K562 (cell line): ENCODE data around the gene FXYD4. TPM values are rescaled to one million over a fixed set of nuclear protein-coding genes. Genes with fewer than 3 reads are reported as not detected.
A peak's percentile ranks its signal among the peaks of the same experiment; 100 is the strongest.

Source experiments
- ETV1 ChIP-seq: fragments of 450-650 bp; conservative IDR thresholded peaks from 2 replicates; pipeline ENCODE4 v1.6.1; 2016; ENCODE audit warnings: missing genetic modification characterization, control low read depth, low read depth, missing compliant biosample characterization
- HDAC1 ChIP-seq, 2 experiments: fragments of 450-650 bp; IDR thresholded peaks; 2 replicates each; pipeline ENCODE4 v1.6.1; 2016 to 2017; ENCODE audit warnings: inconsistent platforms in 1 of 2, mild to moderate bottlenecking in 1 of 2, moderate library complexity in 1 of 2
- HLTF ChIP-seq: fragments of 450-650 bp; IDR thresholded peaks from 2 replicates; pipeline ENCODE4 v1.6.1; 2016
- IFI16 ChIP-seq: fragments of 250-450 bp; sonication (Bioruptor Pico); IDR thresholded peaks from 2 replicates; pipeline ENCODE4 v2.1.2; 2022; ENCODE audit warnings: mild to moderate bottlenecking, inconsistent platforms
- LARP7 ChIP-seq: fragments of 450-650 bp; IDR thresholded peaks from 2 replicates; pipeline ENCODE4 v1.6.1; 2016
- NCOR1 ChIP-seq: fragments of 450-650 bp; IDR thresholded peaks from 2 replicates; pipeline ENCODE4 v1.6.1; 2016; ENCODE audit warnings: mild to moderate bottlenecking, moderate library complexity
- POLR2G ChIP-seq: fragments of 200-400 bp; formaldehyde crosslinking; IDR thresholded peaks from 2 replicates; pipeline ENCODE4 v1.6.1; 2017; ENCODE audit warnings: low read depth, mild to moderate bottlenecking, antibody characterized with exemption, low read length, moderate library complexity
- SRSF7 ChIP-seq: fragments of 200-400 bp; formaldehyde crosslinking; optimal IDR thresholded peaks from 2 replicates; pipeline ENCODE3; 2017; ENCODE audit warnings: mild to moderate bottlenecking, low read depth, low read length
- TAF1 ChIP-seq: IDR thresholded peaks from 2 replicates; pipeline ENCODE4 v1.6.1; 2011; ENCODE audit warnings: mild to moderate bottlenecking, low read length, moderate library complexity; ENCODE audit not compliant: insufficient read depth, control insufficient read depth, severe bottlenecking; ENCODE audit errors: extremely low read depth
- ZNF696 ChIP-seq: fragments of 250-450 bp; sonication (Bioruptor Pico); conservative IDR thresholded peaks from 2 replicates; pipeline ENCODE4 v1.4.0; 2020; ENCODE audit warnings: mild to moderate bottlenecking, moderate library complexity
- ZNF785 ChIP-seq: fragments of 250-450 bp; sonication (Bioruptor Pico); IDR thresholded peaks from 2 replicates; pipeline ENCODE4 v1.4.0; 2020; ENCODE audit warnings: mild to moderate bottlenecking
- polyA plus RNA-seq, 8 experiments: library from polyadenylated mRNA; depleted of rRNA in 4 of 8; stranded (reverse) in 5 of 8; unstranded in 3 of 8; fragments of >200 nt; fragmentation: Nextera tagmentation in 2 of 8; fragmentation: Illumina TruSeq in 1 of 8; extraction: Ambion mirVana in 2 of 8; extraction: Trizol in 1 of 8; gene quantifications; 2 replicates each; pipeline versions ENCODE4 v1.2.1 to v1.2.3, GENCODE V29; 2011 to 2014; ENCODE audit warnings: inconsistent platforms in 1 of 8, missing spikeins in 1 of 8
- total RNA-seq, 7 experiments: library from RNA; depleted of rRNA in 6 of 7; stranded (reverse); fragments of >200 nt in 6 of 7; fragmentation: Illumina TruSeq in 2 of 7; extraction: Trizol in 2 of 7; gene quantifications; 2 replicates each; pipeline versions ENCODE4 v1.2.1 to v1.2.3, GENCODE V29; 2011 to 2021; ENCODE audit warnings: low replicate concordance in 1 of 7
- TF ChIP-seq, protein P1 (sequence below): fragments of 250-450 bp; sonication (Bioruptor Pico); IDR thresholded peaks from 2 replicates; pipeline ENCODE4 v1.6.1; 2021; ENCODE audit warnings: mild to moderate bottlenecking
- TF ChIP-seq, protein P2 (sequence below): fragments of 250-450 bp; sonication (Bioruptor Pico); IDR thresholded peaks from 2 replicates; pipeline ENCODE4 v1.4.0; 2020
- TF ChIP-seq, protein P3 (sequence below): fragments of 200-400 bp; formaldehyde crosslinking; IDR thresholded peaks from 2 replicates; pipeline ENCODE4 v1.6.1; 2017; ENCODE audit warnings: mild to moderate bottlenecking, low read depth, low read length, moderate library complexity
- TF ChIP-seq, protein P4 (sequence below): fragments of 250-450 bp; sonication (Bioruptor Pico); IDR thresholded peaks from 2 replicates; pipeline ENCODE4 v1.8.0; 2021; ENCODE audit warnings: mild to moderate bottlenecking, moderate library complexity
- TF ChIP-seq, protein P5 (sequence below): sonication (generic); formaldehyde crosslinking; IDR thresholded peaks from 2 replicates; pipeline ENCODE4 v1.8.1; 2022; ENCODE audit warnings: missing genetic modification reagents
- TF ChIP-seq, protein P6 (sequence below): fragments of 450-650 bp; IDR thresholded peaks from 2 replicates; pipeline ENCODE4 v1.6.1; 2016

The FXYD4 gene
- total and polyA plus RNA-seq, 9 of the 15 experiments (the other 6 are each of a cell fraction or from before 2014, with no cell fraction given), result not detected

GRCh38 chr10:43407576-43408330 is 36.3 kb downstream of the FXYD4 start (continued):
- TF ChIP-seq ZNF785 (no peak), LARP7 (peak; percentile 84; the same call in 1 of the 2 replicates), IFI16 (CRISPR knock-in tag) (no peak), HLTF (peak; percentile 51; the same call in 1 of the 2 replicates), HDAC1 (IDR thresholded peaks at IDR 0.05) (peak in 1 of 2 experiments; percentile 78; a peak in 2 of 4 replicates), TAF1 (peak; percentile 95), NCOR1 (no peak), ZNF696 (CRISPR knock-in tag) (no peak), ETV1 (tag) (peak; percentile 34; the same call in 1 of the 2 replicates), POLR2G (peak; percentile 89), SRSF7 (no peak)
- TF ChIP-seq, protein P1, sequence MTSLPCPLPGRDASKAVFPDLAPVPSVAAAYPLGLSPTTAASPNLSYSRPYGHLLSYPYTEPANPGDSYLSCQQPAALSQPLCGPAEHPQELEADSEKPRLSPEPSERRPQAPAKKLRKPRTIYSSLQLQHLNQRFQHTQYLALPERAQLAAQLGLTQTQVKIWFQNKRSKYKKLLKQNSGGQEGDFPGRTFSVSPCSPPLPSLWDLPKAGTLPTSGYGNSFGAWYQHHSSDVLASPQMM (CRISPR knock-in tag), result no peak
- TF ChIP-seq, protein P2, sequence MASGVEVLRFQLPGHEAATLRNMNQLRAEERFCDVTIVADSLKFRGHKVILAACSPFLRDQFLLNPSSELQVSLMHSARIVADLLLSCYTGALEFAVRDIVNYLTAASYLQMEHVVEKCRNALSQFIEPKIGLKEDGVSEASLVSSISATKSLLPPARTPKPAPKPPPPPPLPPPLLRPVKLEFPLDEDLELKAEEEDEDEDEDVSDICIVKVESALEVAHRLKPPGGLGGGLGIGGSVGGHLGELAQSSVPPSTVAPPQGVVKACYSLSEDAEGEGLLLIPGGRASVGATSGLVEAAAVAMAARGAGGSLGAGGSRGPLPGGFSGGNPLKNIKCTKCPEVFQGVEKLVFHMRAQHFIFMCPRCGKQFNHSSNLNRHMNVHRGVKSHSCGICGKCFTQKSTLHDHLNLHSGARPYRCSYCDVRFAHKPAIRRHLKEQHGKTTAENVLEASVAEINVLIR (CRISPR knock-in tag), result 0 out of 2 replicates have a peak, but pooled peaks have one; percentile 1
- TF ChIP-seq, protein P3, sequence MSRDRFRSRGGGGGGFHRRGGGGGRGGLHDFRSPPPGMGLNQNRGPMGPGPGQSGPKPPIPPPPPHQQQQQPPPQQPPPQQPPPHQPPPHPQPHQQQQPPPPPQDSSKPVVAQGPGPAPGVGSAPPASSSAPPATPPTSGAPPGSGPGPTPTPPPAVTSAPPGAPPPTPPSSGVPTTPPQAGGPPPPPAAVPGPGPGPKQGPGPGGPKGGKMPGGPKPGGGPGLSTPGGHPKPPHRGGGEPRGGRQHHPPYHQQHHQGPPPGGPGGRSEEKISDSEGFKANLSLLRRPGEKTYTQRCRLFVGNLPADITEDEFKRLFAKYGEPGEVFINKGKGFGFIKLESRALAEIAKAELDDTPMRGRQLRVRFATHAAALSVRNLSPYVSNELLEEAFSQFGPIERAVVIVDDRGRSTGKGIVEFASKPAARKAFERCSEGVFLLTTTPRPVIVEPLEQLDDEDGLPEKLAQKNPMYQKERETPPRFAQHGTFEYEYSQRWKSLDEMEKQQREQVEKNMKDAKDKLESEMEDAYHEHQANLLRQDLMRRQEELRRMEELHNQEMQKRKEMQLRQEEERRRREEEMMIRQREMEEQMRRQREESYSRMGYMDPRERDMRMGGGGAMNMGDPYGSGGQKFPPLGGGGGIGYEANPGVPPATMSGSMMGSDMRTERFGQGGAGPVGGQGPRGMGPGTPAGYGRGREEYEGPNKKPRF, result no peak
- TF ChIP-seq, protein P4, sequence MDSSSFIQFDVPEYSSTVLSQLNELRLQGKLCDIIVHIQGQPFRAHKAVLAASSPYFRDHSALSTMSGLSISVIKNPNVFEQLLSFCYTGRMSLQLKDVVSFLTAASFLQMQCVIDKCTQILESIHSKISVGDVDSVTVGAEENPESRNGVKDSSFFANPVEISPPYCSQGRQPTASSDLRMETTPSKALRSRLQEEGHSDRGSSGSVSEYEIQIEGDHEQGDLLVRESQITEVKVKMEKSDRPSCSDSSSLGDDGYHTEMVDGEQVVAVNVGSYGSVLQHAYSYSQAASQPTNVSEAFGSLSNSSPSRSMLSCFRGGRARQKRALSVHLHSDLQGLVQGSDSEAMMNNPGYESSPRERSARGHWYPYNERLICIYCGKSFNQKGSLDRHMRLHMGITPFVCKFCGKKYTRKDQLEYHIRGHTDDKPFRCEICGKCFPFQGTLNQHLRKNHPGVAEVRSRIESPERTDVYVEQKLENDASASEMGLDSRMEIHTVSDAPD (CRISPR knock-in tag), result no peak
- TF ChIP-seq, protein P5, sequence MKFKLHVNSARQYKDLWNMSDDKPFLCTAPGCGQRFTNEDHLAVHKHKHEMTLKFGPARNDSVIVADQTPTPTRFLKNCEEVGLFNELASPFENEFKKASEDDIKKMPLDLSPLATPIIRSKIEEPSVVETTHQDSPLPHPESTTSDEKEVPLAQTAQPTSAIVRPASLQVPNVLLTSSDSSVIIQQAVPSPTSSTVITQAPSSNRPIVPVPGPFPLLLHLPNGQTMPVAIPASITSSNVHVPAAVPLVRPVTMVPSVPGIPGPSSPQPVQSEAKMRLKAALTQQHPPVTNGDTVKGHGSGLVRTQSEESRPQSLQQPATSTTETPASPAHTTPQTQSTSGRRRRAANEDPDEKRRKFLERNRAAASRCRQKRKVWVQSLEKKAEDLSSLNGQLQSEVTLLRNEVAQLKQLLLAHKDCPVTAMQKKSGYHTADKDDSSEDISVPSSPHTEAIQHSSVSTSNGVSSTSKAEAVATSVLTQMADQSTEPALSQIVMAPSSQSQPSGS (CRISPR knock-in tag), result no peak
- TF ChIP-seq, protein P6, sequence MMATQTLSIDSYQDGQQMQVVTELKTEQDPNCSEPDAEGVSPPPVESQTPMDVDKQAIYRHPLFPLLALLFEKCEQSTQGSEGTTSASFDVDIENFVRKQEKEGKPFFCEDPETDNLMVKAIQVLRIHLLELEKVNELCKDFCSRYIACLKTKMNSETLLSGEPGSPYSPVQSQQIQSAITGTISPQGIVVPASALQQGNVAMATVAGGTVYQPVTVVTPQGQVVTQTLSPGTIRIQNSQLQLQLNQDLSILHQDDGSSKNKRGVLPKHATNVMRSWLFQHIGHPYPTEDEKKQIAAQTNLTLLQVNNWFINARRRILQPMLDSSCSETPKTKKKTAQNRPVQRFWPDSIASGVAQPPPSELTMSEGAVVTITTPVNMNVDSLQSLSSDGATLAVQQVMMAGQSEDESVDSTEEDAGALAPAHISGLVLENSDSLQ, result no peak
